SK-N-SH treated with all-trans-retinoic acid at 6 μM for 48 hours (cell line): ENCODE results near the gene MTA3.

ENCODE experiments used
- ATAC-seq: fragments of 200-7000 bp; cut with Tn5 transposase; 3 replicates; pipeline ENCODE4 v1.9.1; 2020; ENCODE audit warnings: mild to moderate bottlenecking, moderate library complexity
- ARNTL ChIP-seq: fragments of 450-650 bp; formaldehyde crosslinking; IDR thresholded peaks from 2 replicates; pipeline ENCODE4 v1.5.0; 2020; ENCODE audit warnings: low read depth, mild to moderate bottlenecking, moderate library complexity, borderline replicate concordance
- BACH2 ChIP-seq: fragments of 250-450 bp; sonication (Bioruptor Pico); IDR thresholded peaks from 2 replicates; pipeline ENCODE4 v1.9.0; 2021; ENCODE audit warnings: mild to moderate bottlenecking, borderline replicate concordance
- CSDC2 ChIP-seq: fragments of 250-450 bp; sonication (Bioruptor Pico); IDR thresholded peaks from 2 replicates; pipeline ENCODE4 v1.5.0; 2020; ENCODE audit warnings: mild to moderate bottlenecking, moderate library complexity
- ESRRG ChIP-seq: fragments of 250-450 bp; sonication (Bioruptor Pico); IDR thresholded peaks from 2 replicates; pipeline ENCODE4 v1.6.1; 2021; ENCODE audit warnings: mild to moderate bottlenecking
- GLIS3 ChIP-seq: fragments of 250-450 bp; sonication (Bioruptor Pico); IDR thresholded peaks from 2 replicates; pipeline ENCODE4 v1.5.0; 2020; ENCODE audit warnings: mild to moderate bottlenecking, moderate library complexity
- ISL1 ChIP-seq: fragments of 250-450 bp; sonication (Bioruptor Pico); IDR thresholded peaks from 2 replicates; pipeline ENCODE4 v2.1.2; 2022; ENCODE audit warnings: mild to moderate bottlenecking, moderate library complexity
- OSR1 ChIP-seq: fragments of 250-450 bp; sonication (Bioruptor Pico); IDR thresholded peaks from 2 replicates; pipeline ENCODE4 v1.8.0; 2022; ENCODE audit warnings: moderate library complexity, mild to moderate bottlenecking, inconsistent platforms
- PPARA ChIP-seq: fragments of 250-450 bp; sonication (Bioruptor Pico); IDR thresholded peaks from 2 replicates; pipeline ENCODE4 v1.5.0; 2020; ENCODE audit warnings: mild to moderate bottlenecking, borderline replicate concordance
- RARB ChIP-seq: fragments of 250-450 bp; sonication (Bioruptor Pico); IDR thresholded peaks from 2 replicates; pipeline ENCODE4 v1.8.0; 2021; ENCODE audit warnings: mild to moderate bottlenecking, moderate library complexity
- SNAI2 ChIP-seq: fragments of 250-450 bp; sonication (Bioruptor Pico); IDR thresholded peaks from 2 replicates; pipeline ENCODE4 v1.5.0; 2020; ENCODE audit warnings: mild to moderate bottlenecking, moderate library complexity
- TCF4 ChIP-seq: fragments of 250-450 bp; sonication (Bioruptor Pico); IDR thresholded peaks from 2 replicates; pipeline ENCODE4 v1.8.0; 2021; ENCODE audit warnings: mild to moderate bottlenecking, moderate library complexity, borderline replicate concordance
- TOX ChIP-seq: fragments of 250-450 bp; sonication (Bioruptor Pico); IDR thresholded peaks from 2 replicates; pipeline ENCODE4 v1.8.0; 2021; ENCODE audit warnings: mild to moderate bottlenecking, moderate library complexity, borderline replicate concordance
- ZC3H10 ChIP-seq: fragments of 250-450 bp; sonication (Bioruptor Pico); IDR thresholded peaks from 2 replicates; pipeline ENCODE4 v1.5.1; 2021; ENCODE audit warnings: mild to moderate bottlenecking, moderate library complexity
- ZFP3 ChIP-seq: fragments of 250-450 bp; sonication (Bioruptor Pico); IDR thresholded peaks from 2 replicates; pipeline ENCODE4 v1.5.0; 2020; ENCODE audit warnings: mild to moderate bottlenecking, moderate library complexity
- ZFP30 ChIP-seq: fragments of 450-650 bp; formaldehyde crosslinking; IDR thresholded peaks from 2 replicates; pipeline ENCODE4 v1.5.0; 2022; ENCODE audit warnings: mild to moderate bottlenecking, moderate library complexity
- ZNF565 ChIP-seq: fragments of 450-650 bp; formaldehyde crosslinking; conservative IDR thresholded peaks from 2 replicates; pipeline ENCODE4 v1.5.0; 2020; ENCODE audit warnings: low read depth, mild to moderate bottlenecking, moderate library complexity
- ZNF70 ChIP-seq: fragments of 450-650 bp; formaldehyde crosslinking; IDR thresholded peaks from 2 replicates; pipeline ENCODE4 v1.5.0; 2020; ENCODE audit warnings: mild to moderate bottlenecking, moderate library complexity
- ZNF8 ChIP-seq: fragments of 450-650 bp; formaldehyde crosslinking; IDR thresholded peaks from 2 replicates; pipeline ENCODE4 v1.5.0; 2020; ENCODE audit warnings: mild to moderate bottlenecking, moderate library complexity
- TF ChIP-seq, protein P1 (sequence below): fragments of 250-450 bp; sonication (Bioruptor Pico); IDR thresholded peaks from 2 replicates; pipeline ENCODE4 v1.5.1; 2021; ENCODE audit warnings: mild to moderate bottlenecking, moderate library complexity
- TF ChIP-seq, protein P2 (sequence below): fragments of 250-450 bp; sonication (Bioruptor Pico); IDR thresholded peaks from 2 replicates; pipeline ENCODE4 v1.8.0; 2021; ENCODE audit warnings: low read depth, mild to moderate bottlenecking, moderate library complexity, borderline replicate concordance
- TF ChIP-seq, protein P3 (sequence below): fragments of 250-450 bp; sonication (Bioruptor Pico); IDR thresholded peaks from 2 replicates; pipeline ENCODE4 v1.5.0; 2020; ENCODE audit warnings: mild to moderate bottlenecking, moderate library complexity
- TF ChIP-seq, protein P4 (sequence below): fragments of 250-450 bp; sonication (Bioruptor Pico); IDR thresholded peaks from 2 replicates; pipeline ENCODE4 v1.5.1; 2020; ENCODE audit warnings: low read depth, mild to moderate bottlenecking, moderate library complexity

MTA3 gene

DNA sequence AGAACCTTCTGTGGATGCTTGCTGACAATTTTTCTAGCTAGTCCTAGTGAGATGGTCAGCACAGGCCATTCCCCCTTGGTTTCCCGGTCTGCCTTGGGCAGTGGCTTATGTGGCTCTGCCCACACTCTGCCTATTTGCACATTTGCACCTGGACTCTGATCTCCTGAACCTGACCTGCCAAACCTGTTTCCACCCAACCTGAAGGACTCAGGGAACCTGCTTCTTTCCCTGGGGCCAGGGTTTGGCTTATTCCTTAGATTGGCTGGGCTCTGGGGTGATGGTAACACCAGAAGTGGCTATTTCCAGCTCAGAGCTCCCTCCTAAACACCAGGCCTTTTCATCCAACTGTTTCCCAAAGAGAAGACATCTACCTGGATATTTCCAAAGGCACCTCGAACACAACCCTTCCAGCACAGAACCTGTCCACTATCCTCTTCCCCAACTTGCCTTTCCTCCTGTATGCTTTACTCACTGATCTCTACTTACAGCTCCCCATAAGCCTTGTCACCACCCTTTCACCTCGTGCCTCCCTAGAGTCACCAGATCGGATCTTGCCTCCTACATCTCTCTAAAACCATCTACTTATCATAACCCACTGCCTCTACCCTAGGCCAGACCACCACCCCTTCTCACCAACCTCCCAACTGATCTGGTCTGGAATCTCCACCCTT lies 5.8 kb upstream of the MTA3 start:
- TF ChIP-seq ZFP3 (CRISPR knock-in tag) (no peak), ZNF8 (CRISPR knock-in tag) (no peak), ZFP30 (CRISPR knock-in tag) (no peak), ARNTL (CRISPR knock-in tag) (no peak), GLIS3 (CRISPR knock-in tag) (no peak), ZC3H10 (CRISPR knock-in tag) (no peak), PPARA (CRISPR knock-in tag) (no peak), ZNF565 (CRISPR knock-in tag) (no peak), BACH2 (CRISPR knock-in tag) (no peak), ZNF70 (CRISPR knock-in tag) (no peak), ISL1 (CRISPR knock-in tag) (no peak), TOX (CRISPR knock-in tag) (no peak), SNAI2 (CRISPR knock-in tag) (no peak), CSDC2 (CRISPR knock-in tag) (no peak), RARB (CRISPR knock-in tag) (no peak), ESRRG (CRISPR knock-in tag) (no peak), OSR1 (CRISPR knock-in tag) (no peak)
- TF ChIP-seq, protein P1, sequence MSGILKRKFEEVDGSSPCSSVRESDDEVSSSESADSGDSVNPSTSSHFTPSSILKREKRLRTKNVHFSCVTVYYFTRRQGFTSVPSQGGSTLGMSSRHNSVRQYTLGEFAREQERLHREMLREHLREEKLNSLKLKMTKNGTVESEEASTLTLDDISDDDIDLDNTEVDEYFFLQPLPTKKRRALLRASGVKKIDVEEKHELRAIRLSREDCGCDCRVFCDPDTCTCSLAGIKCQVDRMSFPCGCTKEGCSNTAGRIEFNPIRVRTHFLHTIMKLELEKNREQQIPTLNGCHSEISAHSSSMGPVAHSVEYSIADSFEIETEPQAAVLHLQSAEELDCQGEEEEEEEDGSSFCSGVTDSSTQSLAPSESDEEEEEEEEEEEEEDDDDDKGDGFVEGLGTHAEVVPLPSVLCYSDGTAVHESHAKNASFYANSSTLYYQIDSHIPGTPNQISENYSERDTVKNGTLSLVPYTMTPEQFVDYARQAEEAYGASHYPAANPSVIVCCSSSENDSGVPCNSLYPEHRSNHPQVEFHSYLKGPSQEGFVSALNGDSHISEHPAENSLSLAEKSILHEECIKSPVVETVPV (CRISPR knock-in tag) = no peak
- TF ChIP-seq, protein P2, sequence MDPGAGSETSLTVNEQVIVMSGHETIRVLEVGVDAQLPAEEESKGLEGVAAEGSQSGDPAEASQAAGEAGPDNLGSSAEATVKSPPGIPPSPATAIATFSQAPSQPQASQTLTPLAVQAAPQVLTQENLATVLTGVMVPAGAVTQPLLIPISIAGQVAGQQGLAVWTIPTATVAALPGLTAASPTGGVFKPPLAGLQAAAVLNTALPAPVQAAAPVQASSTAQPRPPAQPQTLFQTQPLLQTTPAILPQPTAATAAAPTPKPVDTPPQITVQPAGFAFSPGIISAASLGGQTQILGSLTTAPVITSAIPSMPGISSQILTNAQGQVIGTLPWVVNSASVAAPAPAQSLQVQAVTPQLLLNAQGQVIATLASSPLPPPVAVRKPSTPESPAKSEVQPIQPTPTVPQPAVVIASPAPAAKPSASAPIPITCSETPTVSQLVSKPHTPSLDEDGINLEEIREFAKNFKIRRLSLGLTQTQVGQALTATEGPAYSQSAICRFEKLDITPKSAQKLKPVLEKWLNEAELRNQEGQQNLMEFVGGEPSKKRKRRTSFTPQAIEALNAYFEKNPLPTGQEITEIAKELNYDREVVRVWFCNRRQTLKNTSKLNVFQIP (CRISPR knock-in tag) = no peak
- TF ChIP-seq, protein P3, sequence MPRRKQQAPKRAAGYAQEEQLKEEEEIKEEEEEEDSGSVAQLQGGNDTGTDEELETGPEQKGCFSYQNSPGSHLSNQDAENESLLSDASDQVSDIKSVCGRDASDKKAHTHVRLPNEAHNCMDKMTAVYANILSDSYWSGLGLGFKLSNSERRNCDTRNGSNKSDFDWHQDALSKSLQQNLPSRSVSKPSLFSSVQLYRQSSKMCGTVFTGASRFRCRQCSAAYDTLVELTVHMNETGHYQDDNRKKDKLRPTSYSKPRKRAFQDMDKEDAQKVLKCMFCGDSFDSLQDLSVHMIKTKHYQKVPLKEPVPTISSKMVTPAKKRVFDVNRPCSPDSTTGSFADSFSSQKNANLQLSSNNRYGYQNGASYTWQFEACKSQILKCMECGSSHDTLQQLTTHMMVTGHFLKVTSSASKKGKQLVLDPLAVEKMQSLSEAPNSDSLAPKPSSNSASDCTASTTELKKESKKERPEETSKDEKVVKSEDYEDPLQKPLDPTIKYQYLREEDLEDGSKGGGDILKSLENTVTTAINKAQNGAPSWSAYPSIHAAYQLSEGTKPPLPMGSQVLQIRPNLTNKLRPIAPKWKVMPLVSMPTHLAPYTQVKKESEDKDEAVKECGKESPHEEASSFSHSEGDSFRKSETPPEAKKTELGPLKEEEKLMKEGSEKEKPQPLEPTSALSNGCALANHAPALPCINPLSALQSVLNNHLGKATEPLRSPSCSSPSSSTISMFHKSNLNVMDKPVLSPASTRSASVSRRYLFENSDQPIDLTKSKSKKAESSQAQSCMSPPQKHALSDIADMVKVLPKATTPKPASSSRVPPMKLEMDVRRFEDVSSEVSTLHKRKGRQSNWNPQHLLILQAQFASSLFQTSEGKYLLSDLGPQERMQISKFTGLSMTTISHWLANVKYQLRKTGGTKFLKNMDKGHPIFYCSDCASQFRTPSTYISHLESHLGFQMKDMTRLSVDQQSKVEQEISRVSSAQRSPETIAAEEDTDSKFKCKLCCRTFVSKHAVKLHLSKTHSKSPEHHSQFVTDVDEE (CRISPR knock-in tag) = no peak
- no peak for ATAC-seq

DNA sequence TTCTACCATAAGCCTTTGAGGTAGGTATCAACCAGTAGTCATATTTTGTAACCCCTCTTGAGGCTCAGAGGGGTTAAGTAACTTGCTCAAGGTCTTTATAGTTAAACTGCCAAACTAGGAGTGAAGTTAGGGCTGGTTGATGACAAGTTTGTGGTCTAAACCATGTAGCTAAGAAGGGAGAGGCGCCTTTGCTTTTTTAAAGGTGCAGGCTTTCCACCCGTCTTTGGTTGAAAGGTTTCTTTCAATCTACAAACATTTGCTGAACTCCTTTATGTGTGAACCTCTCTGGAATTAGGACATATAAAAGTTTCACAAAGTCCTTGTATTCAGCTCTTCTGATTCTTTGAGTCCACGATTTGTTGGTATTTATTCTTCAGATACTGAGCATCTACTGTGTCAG lies 2.4 kb upstream of the MTA3 start:
- no peak for ATAC-seq
- TF ChIP-seq TOX (CRISPR knock-in tag) (no peak), ZNF565 (CRISPR knock-in tag) (no peak), BACH2 (CRISPR knock-in tag) (no peak), ISL1 (CRISPR knock-in tag) (no peak), ARNTL (CRISPR knock-in tag) (no peak), ZNF70 (CRISPR knock-in tag) (no peak), CSDC2 (CRISPR knock-in tag) (no peak), ZFP3 (CRISPR knock-in tag) (no peak), TCF4 (no peak), SNAI2 (CRISPR knock-in tag) (no peak)
- TF ChIP-seq, protein P1 (CRISPR knock-in tag) = no peak
- TF ChIP-seq, protein P3 (CRISPR knock-in tag) = no peak
- TF ChIP-seq, protein P4, sequence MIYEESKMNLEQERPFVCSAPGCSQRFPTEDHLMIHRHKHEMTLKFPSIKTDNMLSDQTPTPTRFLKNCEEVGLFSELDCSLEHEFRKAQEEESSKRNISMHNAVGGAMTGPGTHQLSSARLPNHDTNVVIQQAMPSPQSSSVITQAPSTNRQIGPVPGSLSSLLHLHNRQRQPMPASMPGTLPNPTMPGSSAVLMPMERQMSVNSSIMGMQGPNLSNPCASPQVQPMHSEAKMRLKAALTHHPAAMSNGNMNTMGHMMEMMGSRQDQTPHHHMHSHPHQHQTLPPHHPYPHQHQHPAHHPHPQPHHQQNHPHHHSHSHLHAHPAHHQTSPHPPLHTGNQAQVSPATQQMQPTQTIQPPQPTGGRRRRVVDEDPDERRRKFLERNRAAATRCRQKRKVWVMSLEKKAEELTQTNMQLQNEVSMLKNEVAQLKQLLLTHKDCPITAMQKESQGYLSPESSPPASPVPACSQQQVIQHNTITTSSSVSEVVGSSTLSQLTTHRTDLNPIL = no peak
